ENCODE results near the gene FAM53A. TPM values are rescaled to one million over a fixed set of nuclear protein-coding genes. Genes with fewer than 3 reads are reported as not detected.
"Not testable (repeated sequence)": the region's sequence is repeated elsewhere in the genome, so short reads cannot be mapped to it uniquely, and the experiment has no call there.

Gene FAM53A
- total RNA-seq, 2 experiments from 2014 or later: 1.4 to 1.8 TPM

DNA sequence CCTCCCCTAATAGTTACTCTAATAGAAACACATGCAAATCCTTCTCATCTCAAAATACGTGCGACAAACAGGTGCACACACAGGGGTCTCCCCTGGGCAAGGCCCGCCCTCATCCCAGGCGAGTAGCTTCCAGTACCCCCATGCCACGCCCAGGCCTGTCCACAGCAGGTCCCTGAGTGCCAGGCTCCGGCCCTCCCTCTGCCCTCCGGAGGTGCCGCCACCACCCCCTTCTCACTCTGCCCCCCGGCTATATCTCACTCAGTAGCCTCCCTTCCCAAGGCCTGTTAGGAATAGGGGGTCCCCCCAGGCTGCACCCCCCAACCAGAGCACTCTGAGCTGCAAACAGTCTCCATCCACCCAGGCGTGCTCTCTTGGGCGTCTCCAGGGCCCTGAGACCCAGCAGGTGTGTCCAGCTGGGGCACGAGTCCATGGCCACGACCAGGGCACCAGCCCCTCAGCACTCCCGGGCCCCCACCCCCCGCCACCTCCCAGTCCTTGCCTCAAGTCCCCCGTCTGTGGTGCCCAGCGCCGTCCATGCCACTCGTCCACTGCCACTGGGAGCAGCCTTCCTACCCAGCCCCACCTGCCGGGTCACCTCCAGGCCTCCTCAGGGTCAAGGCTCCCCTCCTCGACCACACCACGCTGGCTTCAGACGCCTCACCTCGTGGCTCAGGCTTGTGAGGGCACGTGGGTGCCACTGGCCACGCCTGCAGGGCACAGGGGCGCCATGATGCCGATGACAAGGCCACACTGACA lies 41.7 kb downstream of the FAM53A start:
- Histone ChIP-seq H3K9me3 (ENCODE audit: low read length) (no peaks in the 10 kb centered on the region), H3K4me1 (ENCODE audit: insufficient read depth, low read length, poor library complexity, severe bottlenecking) (no peaks in the 10 kb centered on the region), H3K36me3 (ENCODE audit: insufficient read depth, low read length) (no peaks in the 10 kb centered on the region), H3K27ac (ENCODE audit: low read depth, low read length, poor library complexity, severe bottlenecking) (no peak overlapping the region), H3K79me2 (ENCODE audit: insufficient read depth, low read depth, low read length) (no peaks in the 10 kb centered on the region), H3K9me2 (ENCODE audit: insufficient read depth, low read length) (no peaks in the 10 kb centered on the region), H3K4me2 (ENCODE audit: low read length) (no peak overlapping the region), H3K4me3 (ENCODE audit: low read depth, low read length, poor library complexity, severe bottlenecking) (no peak overlapping the region), H2AFZ (ENCODE audit: low read length) (no peak overlapping the region), H4K20me1 (ENCODE audit: insufficient read depth, low read length) (no peaks in the 10 kb centered on the region)
- BruUV-seq (replicated peaks): no TSS peak
- ChIA-PET POLR2A (no interaction called here), CTCF (ENCODE audit: unreplicated experiment) (no interaction called here)
- intact Hi-C loops (cut with micrococcal nuclease; ENCODE audit: unreplicated experiment): no loop called here
- no peak for DNase-seq (ENCODE audit: low spot score)
- TF ChIP-seq CTCF (conservative IDR thresholded peaks at IDR 0.05; ENCODE audit: low read length): no peak
- no peak for TF ChIP-seq EZH2phosphoT487 (IDR thresholded peaks at IDR 0.05; ENCODE audit: borderline replicate concordance, low read depth, low read length)

DNA sequence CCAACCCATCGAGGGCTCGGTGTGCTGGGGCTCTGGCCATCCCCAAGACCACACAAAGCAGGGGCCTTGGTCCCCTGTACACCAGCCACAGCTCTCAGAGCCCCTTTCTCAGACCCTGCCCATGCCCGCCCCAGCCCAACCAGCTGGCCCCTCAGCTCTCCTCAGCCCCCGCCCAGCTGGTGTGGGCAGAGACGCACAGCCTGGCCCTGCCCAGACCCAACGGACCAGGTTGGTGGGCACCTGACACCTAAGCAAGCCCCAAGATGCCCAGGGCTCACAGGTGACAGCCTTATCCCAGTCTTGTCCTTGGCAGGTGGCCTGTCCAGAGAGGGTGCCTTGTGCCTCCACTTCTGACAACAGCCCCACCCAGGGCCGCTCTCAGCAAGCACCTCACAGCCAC lies 42.4 kb downstream of the FAM53A start:
- no peak for DNase-seq (ENCODE audit: low spot score)
- Histone ChIP-seq H3K4me1 (ENCODE audit: insufficient read depth, low read length, poor library complexity, severe bottlenecking) (no peaks in the 10 kb centered on the region), H4K20me1 (ENCODE audit: insufficient read depth, low read length) (no peaks in the 10 kb centered on the region), H3K27ac (ENCODE audit: low read depth, low read length, poor library complexity, severe bottlenecking) (no peak overlapping the region), H3K4me2 (ENCODE audit: low read length) (no peak overlapping the region), H3K9me2 (ENCODE audit: insufficient read depth, low read length) (no peaks in the 10 kb centered on the region), H3K79me2 (ENCODE audit: insufficient read depth, low read depth, low read length) (no peaks in the 10 kb centered on the region), H3K4me3 (ENCODE audit: low read depth, low read length, poor library complexity, severe bottlenecking) (no peak overlapping the region), H3K9me3 (ENCODE audit: low read length) (no peaks in the 10 kb centered on the region), H2AFZ (ENCODE audit: low read length) (no peak overlapping the region), H3K36me3 (ENCODE audit: insufficient read depth, low read length) (no peaks in the 10 kb centered on the region)
- POLR2A ChIA-PET: no interaction called here
- intact Hi-C loops (cut with micrococcal nuclease; ENCODE audit: unreplicated experiment): no loop called here
- no TSS peak for BruUV-seq (replicated peaks)
- CTCF ChIA-PET (ENCODE audit: unreplicated experiment): no interaction called here
- TF ChIP-seq CTCF (conservative IDR thresholded peaks at IDR 0.05; ENCODE audit: low read length) (no peak), EZH2phosphoT487 (IDR thresholded peaks at IDR 0.05; ENCODE audit: borderline replicate concordance, low read depth, low read length) (no peak)

DNA sequence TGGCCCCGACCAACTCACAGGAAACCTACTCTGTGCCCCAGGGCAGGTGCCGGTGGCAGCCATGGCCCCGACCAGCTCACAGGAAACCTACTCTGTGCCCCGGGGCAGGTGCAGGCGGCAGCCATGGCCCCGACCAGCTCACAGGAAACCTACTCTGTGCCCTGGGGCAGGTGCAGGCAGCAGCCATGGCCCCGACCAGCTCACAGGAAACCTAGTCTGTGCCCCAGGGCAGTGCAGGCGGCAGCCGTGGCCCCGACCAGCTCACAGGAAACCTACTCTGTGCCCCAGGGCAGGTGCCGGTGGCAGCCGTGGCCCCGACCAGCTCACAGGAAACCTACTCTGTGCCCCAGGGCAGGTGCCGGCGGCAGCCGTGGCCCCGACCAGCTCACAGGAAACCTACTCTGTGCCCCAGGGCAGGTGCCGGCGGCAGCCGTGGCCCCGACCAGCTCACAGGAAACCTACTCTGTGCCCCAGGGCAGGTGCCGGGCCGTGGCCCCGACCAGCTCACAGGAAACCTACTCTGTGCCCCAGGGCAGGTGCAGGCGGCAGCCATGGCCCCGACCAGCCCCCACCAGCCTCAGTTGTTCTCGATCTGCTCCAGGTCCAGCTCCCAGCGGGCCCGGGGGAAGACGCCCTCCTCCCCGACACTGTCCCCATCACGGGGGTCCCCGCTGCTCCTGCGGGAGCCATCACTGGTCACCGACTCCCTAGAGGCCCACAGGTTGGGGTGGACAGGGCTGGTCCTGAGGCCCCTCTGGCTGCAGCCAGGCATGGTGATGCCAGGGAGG lies 43.2 kb downstream of the FAM53A start:
- DNase-seq (ENCODE audit: low spot score); H2AFZ ChIP-seq (ENCODE audit: low read length); H3K4me2 ChIP-seq (ENCODE audit: low read length); H3K36me3 ChIP-seq (ENCODE audit: insufficient read depth, low read length); H3K4me1 ChIP-seq (ENCODE audit: insufficient read depth, low read length, poor library complexity, severe bottlenecking); intact Hi-C loops (cut with micrococcal nuclease; ENCODE audit: unreplicated experiment); H3K9me2 ChIP-seq (ENCODE audit: insufficient read depth, low read length); H4K20me1 ChIP-seq (ENCODE audit: insufficient read depth, low read length); H3K27ac ChIP-seq (ENCODE audit: low read depth, low read length, poor library complexity, severe bottlenecking); H3K4me3 ChIP-seq (ENCODE audit: low read depth, low read length, poor library complexity, severe bottlenecking); H3K79me2 ChIP-seq (ENCODE audit: insufficient read depth, low read depth, low read length); BruUV-seq (replicated peaks); H3K9me3 ChIP-seq (ENCODE audit: low read length): not testable (repeated sequence)
- ChIA-PET POLR2A (interaction anchor here (0.6 kb wide), 1 partner anchor 59 kb away, joined by 3 read pairs; no protein-coding TSS in a partner anchor), CTCF (ENCODE audit: unreplicated experiment) (interaction anchor here (0.7 kb wide), 1 partner anchor 1105 kb away, joined by 3 read pairs; no protein-coding TSS in a partner anchor)
